ENCODE results near the gene MAPK7.

MAPK7 gene

GRCh38 chr17:19331543-19332245 lies 46.6 kb upstream of the MAPK7 start:
- Histone ChIP-seq H3K36me3 (no peaks in the 10 kb centered on the region), H3K27me3 (peaks cover 45% of the 10 kb centered on the region), H3K4me1 (ENCODE audit: control insufficient read depth in 1 of 2, insufficient read depth in 1 of 2, low read depth in 1 of 2, low read length in 1 of 2) (no peaks in the 10 kb centered on the region), H3K9me3 (no peaks in the 10 kb centered on the region), H3K27ac (no peak overlapping the region), H3K4me3 (ENCODE audit: low read depth in 1 of 2, low read length in 1 of 2) (no peak overlapping the region)
- TF ChIP-seq CTCF (IDR thresholded peaks at IDR 0.05), result no peak

- Histone ChIP-seq H3K27ac (no peak overlapping the region), H3K4me1 (ENCODE audit: control insufficient read depth in 1 of 2, insufficient read depth in 1 of 2, low read depth in 1 of 2, low read length in 1 of 2) (no peaks in the 10 kb centered on the region), H3K9me3 (no peaks in the 10 kb centered on the region), H3K36me3 (no peaks in the 10 kb centered on the region), H3K27me3 (peaks cover 50% of the 10 kb centered on the region), H3K4me3 (ENCODE audit: low read depth in 1 of 2, low read length in 1 of 2) (no peak overlapping the region)
- TF ChIP-seq CTCF (IDR thresholded peaks at IDR 0.05), result no peak
Observed at GRCh38 chr17:19332371-19333131, 45.7 kb upstream of the MAPK7 start.

- no peaks in the 10 kb centered on the region for H3K9me3 ChIP-seq
- H3K27me3 ChIP-seq, result peaks cover 55% of the 10 kb centered on the region
- H3K4me3 ChIP-seq (ENCODE audit: low read depth in 1 of 2, low read length in 1 of 2), result no peak overlapping the region
- no peak for TF ChIP-seq CTCF (IDR thresholded peaks at IDR 0.05)
- H3K4me1 ChIP-seq (ENCODE audit: control insufficient read depth in 1 of 2, insufficient read depth in 1 of 2, low read depth in 1 of 2, low read length in 1 of 2), result no peaks in the 10 kb centered on the region
- no peak overlapping the region for H3K27ac ChIP-seq
- H3K36me3 ChIP-seq, result no peaks in the 10 kb centered on the region
Observed at GRCh38 chr17:19333132-19333440, 45.2 kb upstream of the MAPK7 start.

- no peak for TF ChIP-seq CTCF (IDR thresholded peaks at IDR 0.05)
- Histone ChIP-seq H3K36me3 (no peaks in the 10 kb centered on the region), H3K27ac (no peak overlapping the region), H3K4me3 (ENCODE audit: low read depth in 1 of 2, low read length in 1 of 2) (no peak overlapping the region), H3K27me3 (peaks cover 51% of the 10 kb centered on the region), H3K9me3 (no peaks in the 10 kb centered on the region), H3K4me1 (ENCODE audit: control insufficient read depth in 1 of 2, insufficient read depth in 1 of 2, low read depth in 1 of 2, low read length in 1 of 2) (no peaks in the 10 kb centered on the region)
Observed at GRCh38 chr17:19333736-19334290, 44.5 kb upstream of the MAPK7 start.

GRCh38 chr17:19334331-19334730 lies 44.0 kb upstream of the MAPK7 start:
- H3K4me1 ChIP-seq (ENCODE audit: control insufficient read depth in 1 of 2, insufficient read depth in 1 of 2, low read depth in 1 of 2, low read length in 1 of 2), result no peaks in the 10 kb centered on the region
- no peaks in the 10 kb centered on the region for H3K9me3 ChIP-seq
- H3K4me3 ChIP-seq (ENCODE audit: low read depth in 1 of 2, low read length in 1 of 2), result no peak overlapping the region
- TF ChIP-seq CTCF (IDR thresholded peaks at IDR 0.05), result no peak
- peaks cover 53% of the 10 kb centered on the region for H3K27me3 ChIP-seq
- H3K27ac ChIP-seq, result no peak overlapping the region
- H3K36me3 ChIP-seq, result no peaks in the 10 kb centered on the region
